Measurements from ENCODE around the gene SPPL2C.

DNA sequence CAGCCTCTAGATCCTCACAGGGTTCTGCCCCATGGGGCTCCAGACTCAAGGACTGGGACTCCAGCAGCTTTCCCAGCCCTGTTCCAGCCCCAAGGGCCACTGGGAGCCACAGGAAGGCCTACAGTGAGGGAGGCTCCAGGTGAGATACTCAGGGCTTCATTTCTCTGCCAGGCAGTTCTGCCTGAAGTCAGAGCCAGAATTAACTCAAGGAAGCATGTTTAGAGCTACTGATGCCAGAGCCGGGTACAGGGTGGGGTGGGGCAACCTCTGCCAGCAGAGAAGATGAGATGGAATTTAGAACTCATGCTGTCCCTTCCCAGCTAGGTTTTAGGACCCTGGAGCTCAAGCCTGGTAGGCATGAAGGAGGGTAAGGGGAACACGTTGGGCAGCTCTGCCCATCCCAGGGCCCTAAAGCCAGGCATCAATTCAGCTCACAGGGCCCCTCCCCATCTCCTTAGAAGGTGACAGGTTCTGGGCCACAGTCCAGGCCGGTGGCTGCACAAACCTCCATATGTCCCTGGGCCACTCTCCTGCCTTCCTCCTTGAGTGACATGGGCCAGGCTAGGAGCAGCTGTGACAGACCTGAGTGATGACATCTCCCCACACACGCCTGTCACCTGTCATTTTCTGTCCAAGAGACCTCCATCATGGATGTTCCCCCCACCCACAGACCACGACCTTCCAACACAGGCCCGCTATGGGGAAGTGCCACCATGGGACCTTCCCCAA, 24.5 kb upstream of the SPPL2C start:
- TF ChIP-seq, protein P1, sequence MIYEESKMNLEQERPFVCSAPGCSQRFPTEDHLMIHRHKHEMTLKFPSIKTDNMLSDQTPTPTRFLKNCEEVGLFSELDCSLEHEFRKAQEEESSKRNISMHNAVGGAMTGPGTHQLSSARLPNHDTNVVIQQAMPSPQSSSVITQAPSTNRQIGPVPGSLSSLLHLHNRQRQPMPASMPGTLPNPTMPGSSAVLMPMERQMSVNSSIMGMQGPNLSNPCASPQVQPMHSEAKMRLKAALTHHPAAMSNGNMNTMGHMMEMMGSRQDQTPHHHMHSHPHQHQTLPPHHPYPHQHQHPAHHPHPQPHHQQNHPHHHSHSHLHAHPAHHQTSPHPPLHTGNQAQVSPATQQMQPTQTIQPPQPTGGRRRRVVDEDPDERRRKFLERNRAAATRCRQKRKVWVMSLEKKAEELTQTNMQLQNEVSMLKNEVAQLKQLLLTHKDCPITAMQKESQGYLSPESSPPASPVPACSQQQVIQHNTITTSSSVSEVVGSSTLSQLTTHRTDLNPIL (CRISPR knock-in tag; IDR thresholded peaks at IDR 0.05; ENCODE audit: low read depth), result no peak
- TF ChIP-seq ARNTL (CRISPR knock-in tag; IDR thresholded peaks at IDR 0.05; ENCODE audit: borderline replicate concordance, low read depth) (no peak), CSDC2 (CRISPR knock-in tag; IDR thresholded peaks at IDR 0.05) (no peak), SNAI2 (CRISPR knock-in tag; IDR thresholded peaks at IDR 0.05) (no peak), ZFP30 (CRISPR knock-in tag; IDR thresholded peaks at IDR 0.05) (no peak), GLIS3 (CRISPR knock-in tag; IDR thresholded peaks at IDR 0.05) (no peak), ZFP3 (CRISPR knock-in tag; IDR thresholded peaks at IDR 0.05) (no peak), ISL1 (CRISPR knock-in tag; IDR thresholded peaks at IDR 0.05) (no peak)
- TF ChIP-seq, protein P2, sequence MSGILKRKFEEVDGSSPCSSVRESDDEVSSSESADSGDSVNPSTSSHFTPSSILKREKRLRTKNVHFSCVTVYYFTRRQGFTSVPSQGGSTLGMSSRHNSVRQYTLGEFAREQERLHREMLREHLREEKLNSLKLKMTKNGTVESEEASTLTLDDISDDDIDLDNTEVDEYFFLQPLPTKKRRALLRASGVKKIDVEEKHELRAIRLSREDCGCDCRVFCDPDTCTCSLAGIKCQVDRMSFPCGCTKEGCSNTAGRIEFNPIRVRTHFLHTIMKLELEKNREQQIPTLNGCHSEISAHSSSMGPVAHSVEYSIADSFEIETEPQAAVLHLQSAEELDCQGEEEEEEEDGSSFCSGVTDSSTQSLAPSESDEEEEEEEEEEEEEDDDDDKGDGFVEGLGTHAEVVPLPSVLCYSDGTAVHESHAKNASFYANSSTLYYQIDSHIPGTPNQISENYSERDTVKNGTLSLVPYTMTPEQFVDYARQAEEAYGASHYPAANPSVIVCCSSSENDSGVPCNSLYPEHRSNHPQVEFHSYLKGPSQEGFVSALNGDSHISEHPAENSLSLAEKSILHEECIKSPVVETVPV (CRISPR knock-in tag; IDR thresholded peaks at IDR 0.05), result no peak
- TF ChIP-seq, protein P3, sequence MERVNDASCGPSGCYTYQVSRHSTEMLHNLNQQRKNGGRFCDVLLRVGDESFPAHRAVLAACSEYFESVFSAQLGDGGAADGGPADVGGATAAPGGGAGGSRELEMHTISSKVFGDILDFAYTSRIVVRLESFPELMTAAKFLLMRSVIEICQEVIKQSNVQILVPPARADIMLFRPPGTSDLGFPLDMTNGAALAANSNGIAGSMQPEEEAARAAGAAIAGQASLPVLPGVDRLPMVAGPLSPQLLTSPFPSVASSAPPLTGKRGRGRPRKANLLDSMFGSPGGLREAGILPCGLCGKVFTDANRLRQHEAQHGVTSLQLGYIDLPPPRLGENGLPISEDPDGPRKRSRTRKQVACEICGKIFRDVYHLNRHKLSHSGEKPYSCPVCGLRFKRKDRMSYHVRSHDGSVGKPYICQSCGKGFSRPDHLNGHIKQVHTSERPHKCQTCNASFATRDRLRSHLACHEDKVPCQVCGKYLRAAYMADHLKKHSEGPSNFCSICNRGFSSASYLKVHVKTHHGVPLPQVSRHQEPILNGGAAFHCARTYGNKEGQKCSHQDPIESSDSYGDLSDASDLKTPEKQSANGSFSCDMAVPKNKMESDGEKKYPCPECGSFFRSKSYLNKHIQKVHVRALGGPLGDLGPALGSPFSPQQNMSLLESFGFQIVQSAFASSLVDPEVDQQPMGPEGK (CRISPR knock-in tag; IDR thresholded peaks at IDR 0.05; ENCODE audit: borderline replicate concordance), result no peak
